ENCODE measurements around the gene ADCK1.

- no peak for TF ChIP-seq CTCF (IDR thresholded peaks at IDR 0.05; ENCODE audit: poor library complexity)
- no peak for TF ChIP-seq EZH2 (IDR thresholded peaks at IDR 0.05; ENCODE audit: borderline replicate concordance)
Measured at GRCh38 chr14:77856941-77857340, 57.0 kb downstream of the ADCK1 start.
